Stimulated activated CD8-positive, alpha-beta memory T cell treated with anti-CD3 and anti-CD28 coated beads, Interleukin-2, amount 100 ng/mL, for 48 hours (primary cell): ENCODE data around the gene NAALADL2.
"Not testable (repeated sequence)": the region's sequence is repeated elsewhere in the genome, so short reads cannot be mapped to it uniquely, and the experiment has no call there.

Source experiments
- DNase-seq, 2 donors: peaks; one replicate each; pipeline ENCODE4 v3.0.0-alpha.2; 2020; ENCODE audit warnings: low read depth in 2 of 2

The NAALADL2 gene

GRCh38 chr3:175266478-175266877 is 407.3 kb downstream of the NAALADL2 start:
- no peak for DNase-seq

DNA sequence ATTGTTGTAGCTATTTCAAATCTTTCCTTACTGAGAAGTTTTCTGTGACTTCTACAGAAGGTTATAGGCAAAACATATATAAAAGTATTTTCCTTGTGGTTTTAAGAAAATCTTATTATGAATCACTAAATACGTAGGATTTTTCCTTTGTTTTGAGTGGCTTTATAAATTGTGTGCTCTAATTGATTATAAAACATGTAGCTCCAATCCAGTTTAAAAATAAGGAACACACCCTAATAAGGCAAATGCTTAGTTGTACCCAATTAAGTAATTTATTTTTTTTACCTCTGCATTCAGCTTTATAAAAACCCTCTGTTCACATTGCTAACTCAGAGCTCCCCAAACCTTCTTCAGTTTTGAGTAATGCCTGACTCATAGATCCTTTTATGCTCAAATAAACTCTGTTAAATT is 408.0 kb downstream of the NAALADL2 start:
- no peak for DNase-seq

DNA sequence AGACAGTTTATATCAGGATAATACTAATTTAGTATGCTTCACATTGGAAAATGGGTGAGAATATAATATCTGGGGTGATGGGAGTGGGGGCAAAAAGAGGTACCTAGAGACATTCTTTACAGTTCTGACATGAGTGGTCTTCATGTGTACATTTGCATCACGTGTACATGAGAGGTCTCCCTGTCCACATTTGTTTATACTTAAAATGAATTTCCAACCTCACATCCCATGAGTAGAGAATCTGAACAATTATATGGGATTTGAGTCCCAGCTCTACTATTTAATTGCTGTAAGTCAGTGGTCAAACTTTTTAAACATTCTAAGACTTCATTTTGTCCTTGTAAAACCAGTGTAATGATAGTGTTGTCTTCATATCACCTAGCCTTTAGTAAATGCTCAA is 408.4 kb downstream of the NAALADL2 start:
- DNase-seq = no peak

DNA sequence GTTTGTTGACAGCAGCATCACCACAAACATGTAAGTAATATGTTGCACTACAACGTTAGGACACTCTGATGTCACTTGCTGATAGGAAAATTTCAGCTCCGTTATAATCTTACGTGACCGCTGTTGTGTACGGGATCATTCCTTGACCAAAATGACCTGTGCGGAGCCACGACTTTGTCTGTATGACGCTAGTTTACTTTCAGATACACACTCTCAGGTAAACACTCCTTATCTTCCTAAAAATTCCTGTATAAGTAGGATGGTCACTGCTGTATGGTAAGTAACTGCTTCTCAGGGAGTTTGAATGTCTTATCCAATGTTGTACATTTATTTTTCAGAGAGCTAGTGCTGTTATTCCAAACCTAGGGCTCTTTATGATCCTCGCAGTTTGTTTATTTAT is 410.3 kb downstream of the NAALADL2 start:
- DNase-seq = no peak

DNA sequence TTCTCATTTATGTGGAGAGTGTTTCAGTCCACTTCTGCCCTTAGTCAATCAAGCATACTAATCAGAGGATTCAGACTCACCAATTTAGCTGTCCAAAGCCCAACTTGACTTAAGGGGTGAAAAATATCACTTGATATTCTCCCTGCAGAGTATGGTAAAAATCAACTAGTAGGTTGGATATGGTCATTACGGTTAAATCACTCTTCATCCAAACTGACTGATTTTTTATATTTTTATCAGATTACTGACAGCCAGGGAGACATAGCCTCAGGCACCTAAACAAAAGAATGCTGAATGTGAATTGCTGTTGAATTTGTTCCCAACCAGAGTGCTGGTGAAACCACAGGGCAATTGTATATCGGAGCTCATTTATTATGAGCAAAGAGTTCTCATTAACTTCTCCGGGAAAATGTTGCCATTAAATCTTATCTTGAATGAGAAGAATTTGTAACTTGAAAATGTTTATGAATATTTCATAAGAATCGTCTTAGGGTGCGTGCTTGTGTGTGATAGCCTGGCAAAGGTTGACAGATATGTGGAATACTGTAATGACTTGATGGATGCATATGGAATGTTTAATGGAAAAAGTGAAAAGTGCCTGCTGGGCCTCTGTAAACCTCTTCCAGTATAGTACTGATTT is 411.2 kb downstream of the NAALADL2 start:
- DNase-seq = no peak

- DNase-seq = no peak
These were observed 411.7 kb downstream of the NAALADL2 start for GRCh38 chr3:175270866-175271265.

- not testable (repeated sequence) for DNase-seq
These were observed 412.3 kb downstream of the NAALADL2 start for GRCh38 chr3:175271465-175271864.

GRCh38 chr3:175272392-175272791 is 413.3 kb downstream of the NAALADL2 start:
- no peak for DNase-seq

GRCh38 chr3:175273573-175273972 is 414.4 kb downstream of the NAALADL2 start:
- DNase-seq = no peak

GRCh38 chr3:175274056-175274455 is 414.9 kb downstream of the NAALADL2 start:
- no peak for DNase-seq

GRCh38 chr3:175274474-175275218 is 415.5 kb downstream of the NAALADL2 start:
- no peak for DNase-seq

DNA sequence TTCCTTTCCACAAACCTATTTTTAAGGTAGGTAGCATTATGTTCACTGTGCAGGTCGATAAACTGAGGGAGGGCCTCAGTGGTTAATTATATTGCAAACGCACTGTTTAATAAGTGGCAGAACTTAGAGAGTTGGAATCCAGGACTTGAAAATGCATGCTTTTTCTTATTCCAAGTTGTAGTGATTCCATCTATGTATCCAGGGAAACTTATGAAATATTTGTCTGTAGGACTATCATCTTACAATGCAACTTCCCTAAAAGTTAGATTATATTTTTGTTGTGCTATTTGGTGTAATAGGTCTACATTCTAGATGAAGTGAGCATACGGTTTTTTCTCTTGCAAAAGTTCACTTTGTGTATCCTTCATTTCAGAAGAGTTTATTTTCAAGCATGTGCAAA is 419.5 kb downstream of the NAALADL2 start:
- DNase-seq = no peak

GRCh38 chr3:175279457-175279856 is 420.3 kb downstream of the NAALADL2 start:
- DNase-seq = no peak

DNA sequence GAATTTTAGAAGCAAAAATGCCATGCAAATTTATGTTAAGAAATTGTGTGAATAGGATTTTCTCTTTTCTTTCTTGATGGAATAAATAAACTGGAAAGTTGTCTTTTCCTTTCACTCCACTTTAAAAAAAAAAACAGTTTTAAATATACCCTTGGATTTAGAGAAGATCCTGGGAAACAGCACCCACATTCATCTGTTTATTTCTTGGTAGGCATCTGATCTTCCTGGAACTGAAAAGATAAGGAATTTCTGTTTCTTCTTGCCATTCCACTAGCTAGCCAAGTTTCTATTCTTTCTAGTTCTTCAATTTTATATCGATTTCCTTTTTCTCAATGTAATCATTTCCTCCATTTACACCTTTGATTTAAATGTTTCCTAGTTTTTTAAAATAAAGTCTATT is 420.8 kb downstream of the NAALADL2 start:
- DNase-seq = no peak

DNA sequence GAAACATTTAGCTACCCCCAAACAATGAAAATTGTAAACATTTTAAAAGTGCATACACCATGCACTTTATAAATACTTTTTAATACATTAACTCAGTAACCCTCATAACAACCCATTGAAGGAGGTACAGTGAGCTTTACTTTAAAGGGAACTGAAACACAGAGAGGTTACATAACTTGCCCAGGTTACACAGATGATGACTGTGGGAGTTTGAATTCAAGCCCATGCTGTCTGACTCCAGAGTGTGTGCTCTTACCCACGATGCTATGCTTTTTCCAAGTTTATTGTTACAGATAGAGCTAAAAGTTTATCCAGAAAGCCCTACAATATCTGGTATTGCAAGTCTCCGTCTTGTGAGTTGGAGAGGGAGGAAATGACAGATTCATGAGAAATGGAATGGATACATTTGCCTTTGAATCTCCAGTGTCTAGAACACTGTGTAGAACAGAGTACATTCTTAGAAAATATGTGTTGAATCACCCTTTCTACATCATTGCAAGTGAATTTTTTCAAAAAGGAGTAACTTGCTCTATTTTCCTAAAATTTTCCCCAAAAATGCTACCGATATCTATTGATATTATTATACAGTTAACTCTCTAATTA is 428.3 kb downstream of the NAALADL2 start:
- DNase-seq = no peak

DNA sequence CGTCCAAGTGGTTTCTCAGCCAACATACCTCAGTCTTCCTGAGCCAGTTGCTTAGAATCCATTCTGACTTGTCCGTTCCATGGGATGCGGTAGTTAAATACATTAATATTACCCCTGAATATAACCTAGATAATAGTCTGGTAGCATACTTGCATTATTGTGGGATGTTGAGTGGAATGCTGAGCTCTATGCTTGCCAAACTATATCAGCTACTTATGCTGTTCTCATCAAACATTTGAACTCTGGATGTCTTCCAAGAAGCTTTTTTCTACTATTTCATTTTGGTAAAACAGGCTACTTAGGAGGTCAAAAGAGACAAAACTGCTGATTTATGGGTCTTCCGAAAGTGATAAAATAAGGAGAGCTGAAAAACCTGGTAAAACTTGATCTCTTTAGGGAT is 429.5 kb downstream of the NAALADL2 start:
- no peak for DNase-seq

GRCh38 chr3:175294793-175295192 is 435.7 kb downstream of the NAALADL2 start:
- no peak for DNase-seq

DNA sequence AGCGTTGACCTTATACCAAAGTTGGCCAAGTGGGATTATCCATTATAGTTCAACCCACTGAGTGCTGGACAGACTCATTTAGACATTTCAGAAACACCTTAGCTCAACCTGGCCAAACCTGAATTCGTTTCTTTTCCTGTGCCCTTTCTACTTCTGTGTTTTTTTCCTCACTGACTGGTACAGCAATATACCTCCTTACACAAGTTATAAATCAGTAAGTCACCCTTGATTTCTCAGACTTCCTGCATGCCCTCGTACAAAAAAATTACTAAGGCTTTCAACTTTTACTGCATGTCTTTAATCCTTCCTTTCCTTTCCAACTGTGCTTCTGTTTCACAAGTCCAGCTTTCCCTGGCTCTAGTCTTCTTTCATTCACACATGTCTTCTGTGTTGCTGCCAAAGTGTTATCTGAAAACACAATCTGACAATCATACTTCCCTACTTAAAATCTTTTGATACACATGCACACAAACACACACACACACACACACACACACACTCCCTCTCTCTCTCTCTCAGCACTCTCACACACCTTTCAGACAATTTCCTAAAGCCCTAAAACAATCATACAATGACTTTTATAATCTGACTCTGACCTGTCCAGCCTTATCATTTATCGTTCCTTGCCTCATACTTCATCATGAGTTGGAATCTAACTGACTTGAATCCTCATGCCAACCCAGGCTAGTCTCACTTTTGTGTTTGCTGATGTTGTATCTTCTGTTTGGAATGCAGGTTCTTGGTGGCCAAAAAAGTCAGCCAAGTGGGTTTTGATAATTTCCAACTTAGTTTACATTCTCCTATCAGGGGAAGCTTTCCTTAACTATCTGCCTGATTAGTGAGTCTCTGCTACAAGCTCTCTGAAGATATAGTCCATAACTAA is 436.4 kb downstream of the NAALADL2 start:
- no peak for DNase-seq

DNA sequence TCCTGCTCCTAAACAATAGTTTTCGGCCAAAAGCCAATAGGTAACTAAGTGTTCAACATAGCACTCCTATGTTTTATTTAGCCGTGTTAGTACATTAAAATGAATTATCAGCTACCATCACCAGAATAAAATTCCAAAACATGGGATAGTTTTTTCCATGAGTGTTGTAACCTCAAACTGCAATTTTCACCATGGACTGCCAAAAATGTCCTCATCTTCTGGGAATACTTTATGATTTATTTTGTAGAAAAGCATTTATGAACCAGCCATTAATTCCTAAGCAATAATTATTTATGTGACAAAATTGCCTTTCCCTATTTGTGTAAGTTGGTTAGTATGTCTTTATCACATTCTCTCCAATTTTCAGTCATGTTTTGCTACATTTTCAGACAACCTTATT is 438.1 kb downstream of the NAALADL2 start:
- no peak for DNase-seq

DNA sequence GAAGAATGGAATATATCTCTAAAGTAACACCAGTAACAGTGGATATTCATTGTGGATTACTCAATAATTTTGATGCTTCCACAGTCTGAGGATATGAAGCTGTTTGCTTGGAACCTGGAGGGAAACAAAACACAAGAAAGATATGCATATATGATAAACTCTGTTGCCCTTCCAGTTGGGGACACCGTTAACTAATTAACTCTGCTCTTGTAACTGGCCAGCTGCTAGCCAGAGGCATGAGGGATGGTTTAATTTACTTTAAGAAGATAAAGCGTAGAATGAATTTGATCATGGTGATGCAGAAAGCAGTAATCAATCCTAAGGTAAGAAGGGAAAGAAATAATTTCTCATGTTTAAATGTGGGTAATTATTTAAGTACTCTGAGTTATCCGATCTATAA is 442.6 kb downstream of the NAALADL2 start:
- DNase-seq = no peak

- DNase-seq = no peak
These were observed 445.3 kb downstream of the NAALADL2 start for GRCh38 chr3:175304404-175304803.

- no peak for DNase-seq
These were observed 448.5 kb downstream of the NAALADL2 start for GRCh38 chr3:175307642-175308041.
